HEK293T (cell line): ENCODE data around the gene NFE2L3.

ENCODE experiments used
- BHLHE40 ChIP-seq: fragments of 450-650 bp; IDR thresholded peaks from 2 replicates; pipeline ENCODE4 v1.6.1; 2016; ENCODE audit warnings: mild to moderate bottlenecking, moderate library complexity, borderline replicate concordance
- ELF4 ChIP-seq: fragments of 450-650 bp; IDR thresholded peaks from 2 replicates; pipeline ENCODE4 v1.6.1; 2017; ENCODE audit warnings: antibody characterized with exemption
- FOXM1 ChIP-seq: fragments of 450-650 bp; IDR thresholded peaks from 2 replicates; pipeline ENCODE4 v1.6.1; 2017; ENCODE audit warnings: mild to moderate bottlenecking, borderline replicate concordance
- NFRKB ChIP-seq: fragments of 450-650 bp; IDR thresholded peaks from 2 replicates; pipeline ENCODE4 v1.6.1; 2016; ENCODE audit warnings: mild to moderate bottlenecking, moderate library complexity
- SP1 ChIP-seq: fragments of 450-650 bp; IDR thresholded peaks from 2 replicates; pipeline ENCODE4 v1.6.1; 2017
- SUZ12 ChIP-seq: fragments of 450-650 bp; IDR thresholded peaks from 2 replicates; pipeline ENCODE4 v1.6.1; 2016; ENCODE audit warnings: mild to moderate bottlenecking

- no peak for TF ChIP-seq SP1
- no peak for TF ChIP-seq BHLHE40
- TF ChIP-seq ELF4: no peak
- no peak for TF ChIP-seq SUZ12
- no peak for TF ChIP-seq FOXM1
- no peak for TF ChIP-seq NFRKB
These were observed 1.3 kb downstream of the NFE2L3 start for GRCh38 chr7:26153241-26153822.
